H1 (cell line): ENCODE results near the gene SERPINA12. TPM values are rescaled to one million over a fixed set of nuclear protein-coding genes. Genes with fewer than 3 reads are reported as not detected.

Experiments used
- CTCF ChIA-PET: fragments of 300-600 bp; sonication (Branson Sonifier 250); formaldehyde crosslinking; loops from one replicate; lab custom pipeline; 2021; ENCODE audit not compliant: partially characterized antibody; lab: Charles Lee
- POLR2A ChIA-PET: fragments of 300-600 bp; sonication (Branson Sonifier 250); formaldehyde crosslinking; loops from one replicate; lab custom pipeline; 2021; ENCODE audit warnings: inconsistent platforms; ENCODE audit not compliant: partially characterized antibody; lab: Charles Lee
- DNase-seq, 2 experiments: peaks; one replicate each; pipeline versions ENCODE4 v3.0.0 to v3.0.0-alpha.2; 2010 to 2022; ENCODE audit warnings: low spot score in 2 of 2, low read depth in 1 of 2, mixed read lengths in 1 of 2
- FAIRE-seq: peaks from 2 replicates; lab custom pipeline; 2011; peaks lifted over from hg19 to GRCh38; lab: Jason Lieb, UNC
- H2AFZ ChIP-seq: 2 replicates; pipeline ENCODE4 v1.8.1; 2012; ENCODE audit warnings: low read length, inconsistent platforms
- H2AK5ac ChIP-seq: 2 replicates; pipeline ENCODE4 v1.6.1; 2013; ENCODE audit warnings: low read depth, low read length
- H2BK120ac ChIP-seq: replicated peaks from 2 replicates; pipeline ENCODE3; 2013; ENCODE audit warnings: low read depth, low read length, inconsistent platforms
- H2BK12ac ChIP-seq: 2 replicates; pipeline ENCODE4 v1.6.1; 2013; ENCODE audit warnings: low read depth, low read length
- H2BK15ac ChIP-seq: 2 replicates; pipeline ENCODE4 v1.6.1; 2013; ENCODE audit warnings: low read length
- H2BK20ac ChIP-seq: 2 replicates; pipeline ENCODE4 v1.6.1; 2013; ENCODE audit warnings: low read length
- H2BK5ac ChIP-seq: 2 replicates; pipeline ENCODE4 v1.6.1; 2013; ENCODE audit warnings: low read depth, low read length
- H3K14ac ChIP-seq: 2 replicates; pipeline ENCODE4 v1.6.1; 2013; ENCODE audit warnings: inconsistent platforms; ENCODE audit not compliant: insufficient read length
- H3K18ac ChIP-seq: 2 replicates; pipeline ENCODE4 v1.6.1; 2013; ENCODE audit warnings: low read length; ENCODE audit errors: extremely low read depth
- H3K23ac ChIP-seq: 2 replicates; pipeline ENCODE4 v1.6.1; 2013; ENCODE audit warnings: inconsistent platforms; ENCODE audit not compliant: insufficient read length
- H3K23me2 ChIP-seq: 2 replicates; pipeline ENCODE4 v1.6.1; 2013; ENCODE audit warnings: low read depth, low read length
- H3K27ac ChIP-seq: 2 replicates; pipeline ENCODE4 v1.6.1; 2011; ENCODE audit warnings: low read depth, low read length, inconsistent platforms
- H3K27me3 ChIP-seq, 4 experiments: replicated peaks in 1 of 4; 1 replicate in 1 of 4; 2 replicates in 3 of 4; pipeline versions ENCODE4 v1.6.1 to v1.8.1; 2011 to 2013; ENCODE audit warnings: low read length in 3 of 4, mild to moderate bottlenecking in 3 of 4, inconsistent platforms in 2 of 4, mixed read lengths in 2 of 4, moderate library complexity in 1 of 4; ENCODE audit not compliant: control insufficient read depth in 3 of 4, insufficient read depth in 3 of 4; ENCODE audit errors: extremely low read depth in 1 of 4
- H3K36me3 ChIP-seq, 4 experiments: 2 replicates each; pipeline versions ENCODE4 v1.6.1 to v1.8.1; 2011 to 2013; ENCODE audit warnings: mild to moderate bottlenecking in 4 of 4, low read length in 3 of 4, moderate library complexity in 2 of 4, control low read depth in 1 of 4, inconsistent platforms in 1 of 4; ENCODE audit not compliant: insufficient read depth in 4 of 4, control insufficient read depth in 2 of 4
- H3K4ac ChIP-seq: replicated peaks from 2 replicates; pipeline ENCODE3; 2013; ENCODE audit warnings: low read length, low read depth, mixed read lengths, inconsistent platforms; ENCODE audit not compliant: insufficient read length
- H3K4me1 ChIP-seq, 4 experiments: replicated peaks in 1 of 4; 1 replicate in 1 of 4; 2 replicates in 3 of 4; pipeline versions ENCODE4 v1.6.1 to v1.8.1; 2011 to 2013; ENCODE audit warnings: low read length in 3 of 4, inconsistent platforms in 2 of 4, mixed read lengths in 1 of 4; ENCODE audit not compliant: insufficient read depth in 4 of 4, control insufficient read depth in 3 of 4
- H3K4me2 ChIP-seq, 2 experiments: 2 replicates each; pipeline versions ENCODE4 v1.6.1 to v1.8.1; 2011 to 2013; ENCODE audit warnings: low read depth in 2 of 2, low read length in 2 of 2, control low read depth in 1 of 2, inconsistent platforms in 1 of 2, mild to moderate bottlenecking in 1 of 2; ENCODE audit not compliant: insufficient read depth in 1 of 2
- H3K4me3 ChIP-seq, 4 experiments: fragments of 200-600, 300-600 bp in 1 of 4; sonication (generic), shearing (Covaris generic), sonication (Bioruptor Twin) in 1 of 4; 2 replicates each; pipeline versions ENCODE4 v1.5.1 to v1.8.1; 2011 to 2016; ENCODE audit warnings: low read length in 4 of 4, low read depth in 3 of 4, control low read depth in 2 of 4, inconsistent platforms in 2 of 4, mild to moderate bottlenecking in 2 of 4, mixed read lengths in 1 of 4, moderate library complexity in 1 of 4; ENCODE audit not compliant: insufficient read depth in 2 of 4; ENCODE audit errors: extremely low read depth in 1 of 4
- H3K56ac ChIP-seq: replicated peaks from 2 replicates; pipeline ENCODE3; 2013; ENCODE audit warnings: low read depth, mild to moderate bottlenecking, mixed read lengths, low read length, inconsistent platforms; ENCODE audit not compliant: insufficient read length
- H3K79me1 ChIP-seq: 2 replicates; pipeline ENCODE4 v1.6.1; 2013; ENCODE audit warnings: low read depth, low read length, control low read depth
- H3K79me2 ChIP-seq, 2 experiments: 2 replicates each; pipeline versions ENCODE4 v1.6.1 to v1.8.1; 2012 to 2013; ENCODE audit warnings: low read length in 2 of 2, mild to moderate bottlenecking in 2 of 2, inconsistent platforms in 1 of 2; ENCODE audit not compliant: insufficient read depth in 2 of 2, control insufficient read depth in 1 of 2
- H3K9ac ChIP-seq, 4 experiments: replicated peaks in 1 of 4; 1 replicate in 1 of 4; 2 replicates in 3 of 4; pipeline versions ENCODE4 v1.6.1 to v1.8.1; 2011 to 2013; ENCODE audit warnings: low read depth in 3 of 4, low read length in 3 of 4, control low read depth in 2 of 4, mild to moderate bottlenecking in 2 of 4, moderate library complexity in 2 of 4, inconsistent platforms in 1 of 4; ENCODE audit errors: extremely low read depth in 1 of 4
- H3K9me3 ChIP-seq, 2 experiments: 2 replicates each; pipeline versions ENCODE4 v1.6.1 to v1.8.1; 2012 to 2013; ENCODE audit warnings: mild to moderate bottlenecking in 2 of 2, moderate library complexity in 2 of 2, control low read depth in 1 of 2, inconsistent platforms in 1 of 2, low read depth in 1 of 2, low read length in 1 of 2, mixed read lengths in 1 of 2; ENCODE audit not compliant: insufficient read depth in 2 of 2
- H4K20me1 ChIP-seq, 2 experiments: replicated peaks in 1 of 2; 2 replicates each; pipeline versions ENCODE3 to v1.8.1; 2011 to 2013; ENCODE audit warnings: inconsistent platforms in 2 of 2, low read length in 2 of 2, mild to moderate bottlenecking in 1 of 2; ENCODE audit not compliant: insufficient read depth in 2 of 2, control insufficient read depth in 1 of 2
- H4K5ac ChIP-seq: 2 replicates; pipeline ENCODE4 v1.6.1; 2013; ENCODE audit warnings: low read length, low read depth, mixed read lengths, inconsistent platforms; ENCODE audit not compliant: insufficient read length
- H4K8ac ChIP-seq: 2 replicates; pipeline ENCODE4 v1.8.0; 2013; ENCODE audit warnings: mild to moderate bottlenecking, moderate library complexity, low read length, inconsistent platforms; ENCODE audit not compliant: insufficient read depth; ENCODE audit errors: extremely low read depth
- H4K91ac ChIP-seq: replicated peaks from 2 replicates; pipeline ENCODE3; 2013; ENCODE audit warnings: low read length, mixed read lengths, inconsistent platforms; ENCODE audit not compliant: insufficient read length
- EZH2 ChIP-seq: fragments of 200-600 bp; sonication (generic); IDR thresholded peaks from 2 replicates; pipeline ENCODE4 v1.7.1; 2012; ENCODE audit warnings: low read depth, mild to moderate bottlenecking, moderate library complexity, low read length, inconsistent platforms; ENCODE audit not compliant: severe bottlenecking
- WGBS, 2 experiments: shearing (Covaris generic) in 1 of 2; methylation state at CpG; one replicate each; pipeline versions ENCODE4 v1.1.6 to v1.1.7; 2013 to 2015; ENCODE audit warnings: low lambda C conversion rate in 2 of 2, mixed read lengths in 2 of 2, inconsistent platforms in 1 of 2, low coverage in 1 of 2, missing lambda C conversion rate in 1 of 2; ENCODE audit not compliant: insufficient replicate concordance in 2 of 2, insufficient coverage in 1 of 2, insufficient read length in 1 of 2; ENCODE audit errors: extremely low coverage in 1 of 2, missing lambda C conversion rate in 1 of 2; 5-methylcytosine and 5-hydroxymethylcytosine counted together
- polyA plus RNA-seq, 7 experiments: library from polyadenylated mRNA; depleted of rRNA in 3 of 7; stranded (reverse) in 5 of 7; unstranded in 2 of 7; fragments of >200 nt in 5 of 7; fragments of 200-250 nt in 2 of 7; gene quantifications; 1 replicate in 5 of 7; 2 replicates in 1 of 7; 4 replicates in 1 of 7; pipeline versions ENCODE4 v1.2.1 to v1.2.3, GENCODE V29; 2011 to 2013; ENCODE audit warnings: missing spikeins in 2 of 7, mixed read lengths in 2 of 7
- total RNA-seq: library from RNA; stranded (reverse); fragmentation: NEBNext Ultra II Directional; extraction: Animal tissue kit (Norgen Biotek cat#: 25700); gene quantifications from 2 replicates; pipeline ENCODE4 v1.2.1, GENCODE V29; 2021

SERPINA12 gene
- total and polyA plus RNA-seq, 2 of the 8 experiments (the other 6 are each of a cell fraction or from before 2014, with no cell fraction given): not detected

DNA sequence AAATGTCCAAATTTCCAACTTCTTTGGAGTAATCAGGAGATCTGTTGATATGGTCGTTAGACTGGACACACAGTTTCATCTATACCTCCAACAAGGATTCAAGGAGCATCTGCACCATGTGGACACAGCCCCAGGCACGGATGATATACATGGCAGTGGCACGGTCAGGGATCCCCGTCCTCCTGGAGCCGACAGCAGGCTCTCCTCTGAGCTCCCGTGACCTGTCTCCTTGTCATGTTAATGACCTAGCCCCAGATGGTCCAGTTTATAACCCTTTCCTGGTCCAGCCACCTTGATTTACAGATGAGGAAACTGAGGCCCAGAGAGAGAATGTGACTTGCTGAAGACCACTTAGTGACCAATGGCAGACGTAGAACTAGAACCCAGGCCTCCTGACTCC is 35.5 kb upstream of the SERPINA12 start:
- DNase-seq: no peak
- H2BK120ac ChIP-seq: no peak overlapping the region
- H3K27me3 ChIP-seq: no peaks in the 10 kb centered on the region
- 65% methylated on average over 7 of the region's 7 CpGs; no CpG with 5 or more reads in 1 of the 2 experiments for whole genome bisulfite sequencing, 2 experiments
- H3K79me2 ChIP-seq: no peaks in the 10 kb centered on the region
- FAIRE-seq: no peak
- H2AFZ ChIP-seq: no peak overlapping the region
- H4K91ac ChIP-seq: no peak overlapping the region
- no peak overlapping the region for H2BK20ac ChIP-seq
- H3K9me3 ChIP-seq: no peaks in the 10 kb centered on the region
- no peak overlapping the region for H3K27ac ChIP-seq
- no peak overlapping the region for H2BK12ac ChIP-seq
- H3K36me3 ChIP-seq: no peaks in the 10 kb centered on the region
- H3K9ac ChIP-seq: no peak overlapping the region
- ChIA-PET POLR2A (no interaction called here), CTCF (interaction anchor here (0.6 to 4.3 kb wide), 7 partner anchors 15 to 195 kb away, joined by 3 to 25 read pairs (median 4); no protein-coding TSS in a partner anchor)
- no peak overlapping the region for H4K8ac ChIP-seq
- no peak overlapping the region for H2BK5ac ChIP-seq
- H2BK15ac ChIP-seq: no peak overlapping the region
- no peak for TF ChIP-seq EZH2
- H3K79me1 ChIP-seq: no peaks in the 10 kb centered on the region
- H3K4me1 ChIP-seq: peaks cover 0 to 10% (median 7%) of the 10 kb centered on the region in 4 experiments
- H3K23ac ChIP-seq: no peak overlapping the region
- no peak overlapping the region; a peak in 1 of 4 replicates for H3K4me2 ChIP-seq
- H2AK5ac ChIP-seq: no peak overlapping the region
- H3K18ac ChIP-seq: no peak overlapping the region; the same call in 1 of the 2 replicates
- H4K5ac ChIP-seq: no peak overlapping the region
- H3K56ac ChIP-seq: no peak overlapping the region
- H4K20me1 ChIP-seq: no peaks in the 10 kb centered on the region
- no peak overlapping the region for H3K4ac ChIP-seq
- H3K23me2 ChIP-seq: no peaks in the 10 kb centered on the region
- H3K4me3 ChIP-seq: no peak overlapping the region
- H3K14ac ChIP-seq: no peak overlapping the region
